KBM-7 (cell line): ENCODE data around the gene ABCF3.

Experiments used
- DNase-seq: peaks from one replicate; pipeline ENCODE4 v3.0.0-alpha.2; 2015
- in situ Hi-C: fragments of 300-500 bp; cut with MboI; formaldehyde crosslinking; loops from 2 replicates; pipeline ENCODE4 v1.14.3; 2020; ENCODE audit warnings: low sequenced_read_pairs, low pct_unique_long_range_greater_than_20kb, mixed read lengths

The ABCF3 gene

DNA sequence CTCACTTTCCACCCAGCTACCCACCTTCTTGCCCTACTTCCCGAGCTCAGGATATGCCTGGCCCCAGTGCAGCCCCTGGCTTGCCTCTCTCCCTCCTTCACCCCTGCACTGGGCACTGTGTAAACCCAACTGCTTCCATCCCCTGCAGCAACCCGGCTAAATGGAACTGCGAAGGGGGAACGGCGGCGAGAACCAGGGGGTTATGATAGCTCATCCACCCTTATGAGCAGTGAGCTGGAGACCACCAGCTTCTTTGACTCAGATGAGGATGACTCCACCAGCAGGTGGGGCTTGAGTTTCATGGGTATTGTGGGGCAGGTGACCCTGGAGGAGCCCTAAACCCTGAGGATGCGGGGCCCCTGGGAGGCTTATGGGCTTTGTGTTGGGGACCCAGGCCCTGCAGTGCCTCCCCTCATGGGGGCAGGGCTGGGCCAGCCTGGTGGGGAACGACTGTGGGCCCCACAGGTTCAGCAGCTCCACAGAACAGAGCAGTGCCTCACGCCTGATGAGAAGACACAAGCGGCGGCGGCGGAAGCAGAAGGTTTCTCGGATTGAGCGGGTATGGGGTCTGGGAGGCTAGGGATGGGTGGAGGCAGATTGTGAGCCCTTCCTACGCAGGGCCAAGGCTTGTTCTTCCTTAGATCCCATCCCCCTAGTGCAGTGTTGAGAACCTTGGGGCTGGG lies 21.2 kb upstream of the ABCF3 start:
- DNase-seq, result no peak
- in situ Hi-C loops, result no loop called here

DNA sequence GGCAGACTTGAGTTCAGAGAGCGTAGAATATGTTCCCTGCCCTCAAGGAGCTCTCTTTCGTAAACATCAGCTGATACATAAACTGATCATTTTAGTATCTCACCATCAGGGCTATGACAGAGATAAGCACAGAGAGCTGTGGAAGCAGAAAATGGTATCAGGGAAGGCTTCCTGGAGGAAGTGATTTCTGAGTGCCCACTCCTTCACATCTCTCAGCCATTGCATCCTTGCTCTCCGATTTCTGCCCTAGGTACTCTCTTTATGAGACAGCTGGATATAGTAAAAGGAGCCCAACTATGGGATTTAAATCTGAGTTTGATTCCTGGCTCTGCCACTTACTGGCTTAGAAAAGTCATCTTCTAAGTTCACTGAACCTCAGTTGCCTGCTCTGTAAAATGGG lies 20.5 kb upstream of the ABCF3 start:
- in situ Hi-C loops, result no loop called here
- DNase-seq, result no peak

DNA sequence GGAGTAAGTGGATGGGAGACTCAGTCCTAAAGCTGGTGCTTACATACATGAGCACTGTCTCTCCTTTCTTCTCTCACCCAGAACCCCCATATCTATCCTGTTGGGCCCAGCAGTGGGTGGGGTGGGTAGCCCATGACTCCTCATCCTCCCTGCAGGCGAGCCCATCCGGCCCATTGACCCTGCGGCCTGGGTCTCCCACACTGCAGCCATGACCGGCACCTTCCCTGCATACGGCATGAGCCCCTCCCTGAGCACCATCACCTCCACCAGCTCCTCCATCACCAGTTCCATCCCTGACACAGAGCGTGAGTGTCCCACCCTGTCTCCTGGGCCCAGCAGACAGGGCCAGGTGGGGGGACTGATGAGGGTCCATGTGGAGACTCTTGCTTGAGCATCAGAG lies 19.3 kb upstream of the ABCF3 start:
- in situ Hi-C loops, result no loop called here
- DNase-seq, result no peak

DNA sequence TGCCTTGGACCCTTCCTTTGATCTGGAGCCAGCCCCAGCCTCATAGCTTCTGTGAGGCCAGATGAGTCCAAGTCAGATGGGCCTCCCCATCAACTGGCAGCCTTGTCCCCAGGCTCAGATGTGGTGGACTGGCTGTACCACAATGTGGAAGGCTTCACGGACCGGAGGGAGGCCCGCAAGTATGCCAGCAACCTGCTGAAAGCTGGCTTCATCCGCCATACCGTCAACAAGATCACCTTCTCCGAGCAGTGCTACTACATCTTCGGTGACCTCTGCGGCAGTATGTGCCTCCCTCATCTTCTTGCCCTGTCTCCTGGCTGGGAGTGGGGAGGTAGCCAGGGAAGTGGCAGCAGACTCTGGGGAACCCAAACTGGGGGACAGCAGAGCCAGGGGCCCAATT lies 18.2 kb upstream of the ABCF3 start:
- in situ Hi-C loops, result no loop called here
- no peak for DNase-seq

- DNase-seq, result no peak
- in situ Hi-C loops, result no loop called here
Measured at GRCh38 chr3:184168363-184169120, 17.5 kb upstream of the ABCF3 start.

GRCh38 chr3:184169896-184170875 lies 15.8 kb upstream of the ABCF3 start:
- in situ Hi-C loops, result no loop called here
- no peak for DNase-seq

DNA sequence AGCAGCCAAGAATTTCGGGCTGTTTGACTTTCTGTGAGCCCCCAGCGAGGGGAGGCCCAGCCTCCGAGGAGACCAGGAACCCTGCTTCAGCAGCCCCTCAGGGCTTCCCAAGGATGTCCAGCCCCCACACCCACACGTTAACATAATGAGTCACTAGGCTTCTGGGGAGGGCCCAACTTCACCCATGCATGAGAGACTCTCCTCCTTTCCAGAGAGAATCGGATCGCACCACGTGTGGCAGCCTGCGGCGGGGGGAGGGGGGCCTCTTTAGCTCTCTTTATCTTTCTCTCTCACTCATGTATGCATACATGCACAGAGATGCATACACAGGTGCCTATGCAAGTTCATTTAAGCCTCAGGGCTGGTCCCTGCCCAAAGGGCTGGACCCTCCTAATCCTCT lies 14.4 kb upstream of the ABCF3 start:
- in situ Hi-C loops, result no loop called here
- no peak for DNase-seq

DNA sequence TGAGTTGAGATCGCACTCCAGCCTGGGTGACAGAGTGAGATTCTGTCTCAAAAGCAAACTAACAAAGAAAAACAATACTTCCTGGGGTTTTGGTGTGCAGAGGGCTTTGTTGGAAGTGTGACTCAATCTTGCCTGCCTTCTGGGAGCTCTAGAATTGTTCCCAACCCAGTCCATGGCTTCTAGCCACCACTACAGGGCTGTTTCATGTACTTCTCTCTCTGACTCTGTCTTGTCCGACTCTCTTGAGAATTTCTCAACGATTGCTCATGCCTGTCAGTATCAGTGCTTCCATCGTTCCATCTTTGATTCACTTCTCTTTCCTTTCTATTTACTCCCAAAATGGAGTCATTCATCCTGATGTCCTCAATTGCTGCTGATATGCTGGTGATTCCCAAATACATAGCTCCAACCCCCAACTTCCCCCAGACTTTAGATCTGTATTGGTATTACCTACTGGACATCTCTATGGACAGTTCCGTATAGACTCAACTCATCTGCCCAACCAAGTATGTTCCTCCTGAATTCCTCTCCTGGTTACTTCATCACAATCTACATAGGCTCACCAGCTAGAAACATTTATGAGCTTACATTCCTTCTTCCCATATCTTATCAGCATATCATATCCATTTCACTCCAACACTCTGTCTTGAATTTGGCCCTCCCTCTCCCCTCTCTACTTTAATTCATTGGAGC lies 13.2 kb upstream of the ABCF3 start:
- in situ Hi-C loops, result no loop called here
- no peak for DNase-seq

GRCh38 chr3:184173374-184173722 lies 12.7 kb upstream of the ABCF3 start:
- in situ Hi-C loops, result no loop called here
- DNase-seq, result no peak

DNA sequence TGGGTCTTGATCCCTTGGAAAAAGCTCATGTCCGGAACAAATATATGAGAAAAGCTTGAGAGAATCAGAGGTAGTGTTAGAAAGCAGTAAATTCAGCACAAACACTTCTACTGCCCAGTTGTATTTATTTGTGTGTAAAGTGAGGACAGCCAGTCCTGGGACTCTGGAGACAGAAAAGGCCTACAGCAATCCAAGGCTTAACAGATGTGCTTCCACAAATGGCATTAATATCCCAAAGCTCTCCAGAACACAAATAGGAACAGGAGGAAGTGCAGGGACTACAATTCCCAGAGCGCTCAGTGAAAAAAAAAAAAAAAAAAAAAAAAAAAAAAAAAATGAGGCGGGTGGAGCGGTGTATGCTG lies 11.7 kb upstream of the ABCF3 start:
- in situ Hi-C loops, result no loop called here
- no peak for DNase-seq

DNA sequence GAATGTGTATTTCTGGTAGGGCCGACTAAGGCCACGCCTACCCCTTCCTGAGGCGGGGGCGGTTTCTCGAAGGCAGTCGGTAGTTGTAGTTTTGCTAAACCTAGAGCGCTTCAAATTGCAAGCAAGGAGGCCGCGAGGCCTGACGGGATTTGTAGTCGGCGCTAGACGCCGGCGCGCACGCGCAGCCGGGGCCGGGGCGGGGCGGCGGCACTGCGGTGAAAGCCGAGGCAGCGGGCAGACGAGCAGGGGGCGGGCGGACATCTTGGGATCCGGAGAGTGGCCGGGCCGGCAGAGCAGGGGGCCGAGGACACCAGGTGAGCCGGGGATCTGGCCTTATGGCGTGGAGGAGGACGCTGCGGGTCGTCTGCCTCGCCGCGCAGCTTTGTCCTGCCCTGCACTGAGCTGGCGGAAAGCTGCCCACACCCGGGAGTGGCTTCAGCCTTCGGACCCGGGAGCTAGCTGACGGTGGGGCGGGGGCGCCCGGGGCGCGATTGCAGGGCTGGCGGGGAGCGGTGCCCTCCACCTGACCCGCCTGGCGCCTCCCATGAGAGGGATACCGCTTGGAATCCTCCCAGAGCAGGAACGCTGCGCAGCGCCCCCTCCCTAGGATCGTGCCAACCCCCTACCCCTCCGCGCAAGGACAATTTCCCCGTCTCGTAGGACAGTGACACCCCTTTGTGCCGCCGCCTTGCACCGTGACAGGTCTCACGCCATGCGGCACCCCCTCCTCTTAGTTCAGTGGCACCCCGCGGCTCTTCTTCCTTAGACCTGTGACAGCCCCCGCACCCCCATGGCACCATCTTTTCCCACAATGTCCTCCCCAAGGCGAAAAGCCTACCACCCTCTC lies 11.1 kb upstream of the ABCF3 start, which contains the start of gene AP2M1:
Gene AP2M1, plus strand, starts transcription at position 210 of the 847 bp plus-strand sequence. CDS start 2,139 bp downstream, outside the sequence.
- peak; percentile 100 for DNase-seq
- in situ Hi-C loops, result no loop called here

DNA sequence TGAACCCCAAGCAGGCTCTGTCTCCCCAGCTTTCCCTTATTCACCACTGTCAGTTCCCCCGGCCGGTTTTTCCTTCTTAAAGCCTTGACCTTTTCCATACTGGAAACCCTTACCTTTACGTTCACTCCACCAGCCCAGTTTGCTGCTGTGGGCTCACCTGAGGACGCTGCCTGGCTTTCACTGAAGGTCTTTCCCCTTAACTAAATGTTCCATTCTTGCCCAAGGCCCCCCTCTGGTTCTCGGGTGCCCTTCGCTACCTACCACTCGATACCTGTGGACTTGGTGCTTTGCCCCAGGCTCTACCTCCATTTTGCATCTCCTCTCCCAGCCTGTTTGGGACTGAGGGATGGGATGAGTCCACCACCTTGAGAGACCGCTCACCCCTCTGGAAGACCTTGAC lies 10.5 kb upstream of the ABCF3 start:
- DNase-seq, result no peak
- in situ Hi-C loops, result no loop called here

- DNase-seq, result no peak
- in situ Hi-C loops, result no loop called here
Measured at GRCh38 chr3:184175981-184176376, 10.0 kb upstream of the ABCF3 start.

- peak; percentile 88 for DNase-seq
- in situ Hi-C loops, result no loop called here
Measured at GRCh38 chr3:184176377-184177330, 9.3 kb upstream of the ABCF3 start.

- no peak for DNase-seq
- in situ Hi-C loops, result no loop called here
Measured at GRCh38 chr3:184177331-184177731, 8.7 kb upstream of the ABCF3 start.

DNA sequence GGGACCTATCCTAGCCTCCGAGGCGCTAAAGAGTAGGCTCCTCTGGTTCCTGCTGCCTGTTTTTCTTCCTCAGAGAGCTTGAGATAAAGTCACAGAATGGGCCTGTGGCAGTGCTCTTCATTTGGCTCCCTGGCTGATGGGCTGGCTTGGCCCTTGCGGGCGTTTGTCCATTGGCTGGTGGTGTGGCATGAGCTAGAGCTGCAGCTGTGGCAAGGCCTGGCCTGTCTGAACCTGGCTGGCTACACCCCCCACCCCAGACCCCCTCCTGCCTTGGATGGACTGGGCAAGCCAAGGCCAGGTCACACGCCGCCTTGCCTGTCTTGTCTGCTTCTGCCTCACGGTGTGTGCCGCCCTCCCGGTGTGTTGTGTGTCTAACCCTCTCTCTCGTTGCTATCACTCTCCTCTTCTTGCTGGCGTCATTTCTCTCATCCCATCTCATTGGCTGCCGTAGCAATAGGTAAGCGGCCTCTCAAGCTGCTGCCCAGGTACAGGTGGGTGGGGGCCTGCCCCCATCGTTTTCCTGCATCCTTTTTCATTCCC lies 8.2 kb upstream of the ABCF3 start:
- DNase-seq, result no peak
- in situ Hi-C loops, result no loop called here

DNA sequence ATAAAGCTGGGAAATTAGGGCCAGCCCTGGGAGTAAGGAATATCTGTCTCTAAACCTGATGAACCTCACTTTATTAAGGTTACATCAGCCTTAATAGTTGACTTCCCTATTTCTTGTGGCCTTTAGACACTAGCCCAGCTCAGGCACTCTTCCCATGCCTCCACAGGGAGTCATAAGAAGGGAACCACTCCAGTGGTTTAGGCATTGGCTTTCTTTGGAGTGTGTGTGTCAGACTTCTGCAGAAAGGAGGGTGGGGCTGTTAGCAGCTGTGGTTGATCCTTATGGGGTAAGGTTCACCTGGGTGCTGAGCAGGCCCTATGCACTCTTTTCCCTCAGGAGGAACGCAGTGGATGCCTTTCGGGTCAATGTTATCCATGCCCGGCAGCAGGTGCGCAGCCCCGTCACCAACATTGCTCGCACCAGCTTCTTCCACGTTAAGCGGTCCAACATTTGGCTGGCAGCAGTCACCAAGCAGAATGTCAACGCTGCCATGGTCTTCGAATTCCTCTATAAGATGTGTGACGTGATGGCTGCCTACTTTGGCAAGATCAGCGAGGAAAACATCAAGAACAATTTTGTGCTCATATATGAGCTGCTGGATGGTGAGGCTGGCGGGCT lies 7.4 kb upstream of the ABCF3 start:
- in situ Hi-C loops, result no loop called here
- no peak for DNase-seq
